GM21423 (cell line): Measurements from ENCODE around the gene PLP1.
"Not testable (repeated sequence)": the region's sequence is repeated elsewhere in the genome, so short reads cannot be mapped to it uniquely, and the experiment has no call there.

Experiments
- ATAC-seq: cut with Tn5 transposase; IDR thresholded peaks from one replicate; pipeline ENCODE4 v1.9.1; 2021; ENCODE audit warnings: mild to moderate bottlenecking, moderate library complexity; ENCODE audit not compliant: unreplicated experiment

The PLP1 gene, protein sequence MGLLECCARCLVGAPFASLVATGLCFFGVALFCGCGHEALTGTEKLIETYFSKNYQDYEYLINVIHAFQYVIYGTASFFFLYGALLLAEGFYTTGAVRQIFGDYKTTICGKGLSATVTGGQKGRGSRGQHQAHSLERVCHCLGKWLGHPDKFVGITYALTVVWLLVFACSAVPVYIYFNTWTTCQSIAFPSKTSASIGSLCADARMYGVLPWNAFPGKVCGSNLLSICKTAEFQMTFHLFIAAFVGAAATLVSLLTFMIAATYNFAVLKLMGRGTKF

DNA sequence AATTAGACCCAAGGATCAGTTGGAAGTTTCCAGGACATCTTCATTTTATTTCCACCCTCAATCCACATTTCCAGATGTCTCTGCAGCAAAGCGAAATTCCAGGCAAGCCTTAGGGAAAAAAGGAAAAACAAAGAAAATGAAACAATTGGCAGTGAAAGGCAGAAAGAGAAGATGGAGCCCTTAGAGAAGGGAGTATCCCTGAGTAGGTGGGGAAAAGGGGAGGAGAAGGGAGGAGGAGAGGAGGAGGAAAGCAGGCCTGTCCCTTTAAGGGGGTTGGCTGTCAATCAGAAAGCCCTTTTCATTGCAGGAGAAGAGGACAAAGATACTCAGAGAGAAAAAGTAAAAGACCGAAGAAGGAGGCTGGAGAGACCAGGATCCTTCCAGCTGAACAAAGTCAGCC lies at the start of gene PLP1:
PLP1 (plus strand) TSS at position 295 of the 400 bp plus-strand sequence. CDS start 156 bp downstream, outside the sequence.
- no peak for ATAC-seq

DNA sequence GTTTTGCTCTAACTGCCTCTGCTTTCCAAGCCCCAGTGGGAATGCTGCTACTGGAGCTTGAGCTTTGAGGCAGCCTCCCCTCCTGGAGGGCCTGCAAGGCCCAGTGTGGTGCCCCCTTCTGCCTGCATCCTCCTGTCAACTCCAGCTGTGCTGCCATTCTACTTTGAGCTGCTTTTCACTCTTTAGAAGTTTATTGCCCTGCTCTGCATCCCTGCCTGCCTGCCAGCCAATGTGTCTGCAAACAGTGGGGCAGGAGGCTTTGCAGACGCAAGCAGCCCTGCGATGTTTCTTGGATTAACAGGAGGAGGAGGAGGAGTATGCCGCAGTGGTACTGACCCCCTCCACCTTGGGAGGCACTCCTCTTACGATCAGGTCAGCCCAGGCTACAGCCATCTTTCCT lies 49.5 kb upstream of the PLP1 start:
- ATAC-seq = no peak

DNA sequence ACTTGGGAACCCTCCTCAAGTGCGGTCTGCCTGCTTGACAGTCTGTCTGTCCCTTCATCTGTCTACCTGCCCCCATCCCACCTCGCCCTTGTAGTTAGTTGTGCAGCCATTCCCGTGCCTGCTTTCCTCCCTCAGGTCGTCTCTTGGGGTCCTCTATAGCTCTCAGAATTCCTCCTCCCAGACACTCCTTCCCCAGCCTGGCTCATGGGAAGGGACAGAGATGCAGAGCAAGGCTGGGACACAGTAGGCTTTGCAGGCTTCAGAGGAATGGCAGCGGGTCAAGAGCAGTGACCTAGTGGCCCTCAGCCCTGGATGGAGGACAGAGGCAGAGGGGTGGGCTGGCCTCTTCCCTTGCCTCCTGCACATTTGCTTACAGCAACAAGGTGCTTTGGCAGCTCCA lies 47.6 kb upstream of the PLP1 start:
- no peak for ATAC-seq

DNA sequence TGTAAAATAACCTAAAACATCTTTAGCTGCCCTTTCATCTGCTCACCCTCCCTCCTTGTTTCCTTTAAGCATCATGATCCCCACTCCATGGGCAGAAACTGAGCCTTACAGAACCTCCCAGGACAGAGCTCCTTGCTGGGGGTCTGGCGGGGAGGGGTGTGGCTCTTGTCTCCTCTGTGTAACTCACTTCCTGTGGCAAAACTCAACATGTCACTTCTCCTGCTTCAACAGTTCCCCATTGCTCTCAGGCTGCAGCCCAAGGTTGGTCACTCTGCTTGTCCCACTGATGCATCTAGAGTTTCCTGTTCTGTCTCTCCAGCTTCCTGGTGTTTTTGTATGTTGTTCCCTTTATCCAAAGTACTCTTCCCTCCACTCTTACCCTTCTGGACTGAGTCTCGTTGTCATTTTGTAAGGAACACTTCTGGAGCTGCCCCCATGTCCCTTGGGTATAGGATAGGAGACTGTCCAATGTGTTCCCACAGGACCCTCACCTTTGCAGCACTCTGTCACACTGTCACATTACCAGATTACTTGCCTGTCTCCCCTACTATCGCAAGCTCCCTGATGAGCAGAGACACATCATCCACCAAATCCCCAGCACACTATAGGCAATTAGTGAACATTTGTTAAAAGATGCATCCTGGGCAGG lies 46.4 kb upstream of the PLP1 start:
- no peak for ATAC-seq

DNA sequence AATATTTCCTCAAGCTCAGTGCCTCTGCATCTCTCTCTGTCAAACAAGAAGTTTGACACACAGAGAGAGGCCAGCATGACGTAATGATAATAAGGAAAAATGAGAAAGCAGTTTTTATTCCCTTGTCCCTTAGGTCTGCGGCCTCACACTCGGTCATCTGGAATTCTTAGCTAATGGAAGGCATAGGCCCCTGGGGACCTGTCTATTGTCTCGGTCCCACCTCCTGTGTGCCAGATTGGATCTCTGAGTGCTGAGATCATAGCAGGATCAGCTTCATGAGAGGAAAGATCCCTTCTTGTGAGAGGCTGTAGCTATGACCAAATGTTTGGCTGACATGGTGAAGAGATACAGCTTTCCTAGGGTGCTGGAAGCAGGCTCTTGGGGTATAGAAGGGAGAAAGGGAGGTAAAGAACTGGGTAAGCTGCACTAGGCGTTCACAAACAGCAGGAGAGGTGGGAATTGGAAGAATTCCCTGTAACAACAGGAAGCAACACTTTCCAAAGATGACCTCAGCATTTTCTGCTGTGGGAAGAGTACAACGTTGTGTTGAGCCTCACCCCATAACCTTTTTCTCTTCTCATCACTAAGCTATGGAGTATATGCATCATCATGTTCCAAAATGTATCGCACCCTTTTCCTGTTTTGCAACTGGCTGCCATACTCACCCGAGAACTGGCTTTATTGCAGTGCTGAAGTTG lies 45.7 kb upstream of the PLP1 start:
- ATAC-seq = no peak

DNA sequence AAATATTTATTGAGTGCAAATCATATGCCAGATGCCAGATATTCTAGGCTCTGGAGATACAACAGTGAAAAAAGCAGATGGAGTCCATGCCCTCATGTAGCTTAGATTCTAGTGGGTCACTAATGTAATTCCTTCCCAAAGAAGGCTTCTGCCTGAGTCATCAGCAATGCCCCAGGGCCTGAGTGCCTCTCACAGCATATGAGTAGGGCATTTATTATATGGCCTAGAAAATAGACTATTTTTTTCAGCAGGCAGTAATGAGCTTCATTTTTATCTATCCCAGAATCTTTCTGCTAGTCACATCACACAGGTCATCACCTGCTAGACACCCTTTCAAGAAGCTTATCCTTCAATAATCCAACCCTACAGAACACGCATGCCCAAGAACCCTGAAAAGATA lies 43.6 kb upstream of the PLP1 start:
- ATAC-seq = no peak

DNA sequence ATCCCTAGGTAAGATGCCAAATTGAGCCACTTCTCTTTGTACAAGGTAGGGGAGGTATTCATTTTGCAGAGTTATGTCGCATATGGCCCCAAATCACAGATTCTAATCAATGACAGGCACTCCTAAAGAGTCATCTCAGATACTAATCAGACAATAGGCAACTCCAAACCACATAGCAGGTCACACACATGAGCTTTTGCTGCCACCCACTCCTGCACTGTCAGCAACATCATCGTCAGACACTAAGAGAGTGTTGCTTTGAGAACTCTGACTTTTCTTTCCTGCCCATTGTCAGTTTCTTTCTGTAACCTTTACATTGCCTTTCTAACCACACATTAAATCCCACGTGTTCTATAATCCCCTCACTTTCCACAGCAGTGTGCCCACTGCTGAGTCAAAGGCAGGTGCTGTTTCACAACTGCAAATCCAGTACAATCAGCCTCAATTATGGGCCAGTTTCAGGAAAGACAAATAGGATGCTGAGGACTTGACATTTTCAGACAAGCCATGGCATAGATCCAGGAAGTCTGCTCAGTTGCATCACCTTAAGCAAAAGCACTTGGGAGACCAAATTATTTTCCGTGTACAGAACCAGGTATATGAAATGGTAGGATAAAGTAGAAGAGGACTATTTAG lies 42.4 kb upstream of the PLP1 start:
- no peak for ATAC-seq

DNA sequence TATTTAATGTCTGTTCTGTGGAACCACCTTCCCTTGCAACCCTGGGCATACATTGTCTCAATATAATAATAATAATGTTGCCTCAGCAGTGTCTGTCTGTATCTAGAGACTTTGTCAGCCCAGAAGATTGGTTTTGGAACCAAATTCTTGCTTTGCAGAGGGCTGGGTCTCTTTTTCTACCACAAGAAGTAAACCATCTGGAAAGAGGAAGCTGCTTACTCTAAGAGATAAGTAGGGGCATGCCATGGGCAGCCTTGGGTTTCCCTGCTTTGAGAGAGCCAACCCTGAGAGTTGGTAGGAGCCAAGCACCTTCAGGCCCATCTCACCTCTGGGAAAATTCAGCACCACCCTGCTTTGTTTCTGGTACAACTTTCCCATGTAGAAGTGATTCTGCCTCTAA lies 38.9 kb upstream of the PLP1 start:
- no peak for ATAC-seq

DNA sequence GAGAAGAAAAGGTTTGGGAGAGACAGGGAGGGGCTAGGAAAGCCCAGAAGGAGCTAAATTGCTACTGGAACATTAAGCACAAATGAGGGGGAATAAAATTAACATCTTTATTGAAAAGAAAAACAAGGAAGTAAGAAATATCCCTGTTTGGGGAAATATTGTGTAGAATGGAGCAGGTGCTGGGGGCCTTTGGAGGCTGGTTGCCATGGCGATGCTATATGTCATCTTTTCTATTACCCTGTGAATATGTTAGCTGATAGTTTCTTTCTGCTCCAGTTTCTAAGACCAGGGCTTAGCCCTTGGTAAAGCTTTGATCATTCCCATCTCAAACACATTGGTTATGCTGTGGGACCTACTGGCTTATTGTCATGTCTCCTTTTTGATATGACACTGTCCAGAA lies 37.2 kb upstream of the PLP1 start:
- no peak for ATAC-seq

DNA sequence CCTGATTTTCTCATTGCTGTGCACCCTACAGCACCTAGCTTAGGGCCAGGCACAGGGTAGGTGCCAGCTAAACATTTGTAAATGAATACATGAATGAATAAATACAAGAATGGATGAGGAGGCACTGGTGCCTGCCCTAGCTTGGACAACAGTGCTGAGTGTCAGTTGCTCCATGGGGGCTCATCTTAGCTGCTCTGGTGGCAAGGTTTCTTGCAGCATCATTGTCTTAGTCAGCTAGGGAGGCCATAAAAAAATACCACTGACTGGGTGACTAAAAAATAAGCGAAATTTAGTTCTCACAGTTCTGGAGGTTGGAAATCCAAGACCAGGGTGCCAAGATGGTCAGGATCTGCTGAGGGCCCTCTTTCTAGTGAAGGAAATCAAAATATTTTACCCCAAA lies 34.8 kb upstream of the PLP1 start:
- ATAC-seq = no peak

DNA sequence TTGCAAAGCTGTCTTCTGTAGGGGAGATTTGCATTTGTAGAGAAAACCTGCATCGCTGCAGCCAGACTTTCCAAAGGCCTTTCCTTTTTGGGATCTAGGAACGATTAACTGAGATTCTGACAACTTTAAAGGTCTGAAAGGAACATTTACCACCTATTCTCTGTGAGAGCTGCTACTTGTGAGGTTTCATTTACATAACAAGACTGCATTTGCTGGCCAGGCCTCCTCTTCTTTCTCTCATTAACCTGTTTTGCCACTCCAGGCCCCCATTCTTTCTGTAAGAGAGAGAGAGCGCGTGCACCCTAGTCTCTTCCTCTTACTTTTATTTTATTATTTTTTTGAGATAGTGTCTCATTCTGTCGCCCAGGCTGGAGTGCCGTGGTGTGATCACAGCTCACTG lies 34.3 kb upstream of the PLP1 start:
- no peak for ATAC-seq

DNA sequence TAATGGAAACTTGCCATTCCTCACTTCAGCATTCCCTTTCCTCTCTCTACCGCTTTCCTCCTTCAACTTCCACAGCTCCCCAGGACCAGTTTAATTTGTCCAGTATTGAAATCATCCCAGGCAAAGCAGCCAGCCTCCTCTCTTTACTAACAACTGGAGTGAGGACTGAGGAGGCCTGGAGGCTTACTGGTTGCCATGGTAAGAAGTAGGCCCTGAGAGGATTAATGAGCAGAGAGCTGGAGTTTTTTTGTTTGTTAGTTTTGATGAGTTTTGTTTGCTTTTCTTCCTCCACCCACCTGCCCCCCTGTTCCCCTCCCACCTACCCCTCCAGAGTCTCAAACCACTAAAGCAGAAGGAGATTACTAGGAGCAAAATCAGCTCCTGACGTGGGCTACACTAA lies 29.5 kb upstream of the PLP1 start:
- ATAC-seq = no peak

DNA sequence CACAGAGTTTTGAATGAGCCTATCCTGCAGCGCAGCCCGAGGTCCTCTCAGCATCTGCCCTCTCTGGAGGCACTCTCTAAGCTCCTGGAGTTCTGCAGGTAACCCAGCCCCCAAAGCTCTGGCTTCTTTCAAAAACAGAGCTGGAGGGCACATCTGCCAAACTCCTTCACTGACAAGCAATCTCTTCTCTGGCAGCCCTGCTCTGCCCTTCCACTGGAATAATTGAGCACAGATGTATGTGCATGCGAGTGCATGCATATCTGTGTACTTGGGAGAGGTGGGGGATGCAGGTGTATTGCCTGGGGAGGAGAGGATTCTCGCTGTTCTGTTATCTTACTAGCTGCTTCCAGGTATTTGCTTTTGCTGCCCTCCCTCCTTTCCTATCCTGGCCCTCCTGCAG lies 22.2 kb upstream of the PLP1 start:
- no peak for ATAC-seq

DNA sequence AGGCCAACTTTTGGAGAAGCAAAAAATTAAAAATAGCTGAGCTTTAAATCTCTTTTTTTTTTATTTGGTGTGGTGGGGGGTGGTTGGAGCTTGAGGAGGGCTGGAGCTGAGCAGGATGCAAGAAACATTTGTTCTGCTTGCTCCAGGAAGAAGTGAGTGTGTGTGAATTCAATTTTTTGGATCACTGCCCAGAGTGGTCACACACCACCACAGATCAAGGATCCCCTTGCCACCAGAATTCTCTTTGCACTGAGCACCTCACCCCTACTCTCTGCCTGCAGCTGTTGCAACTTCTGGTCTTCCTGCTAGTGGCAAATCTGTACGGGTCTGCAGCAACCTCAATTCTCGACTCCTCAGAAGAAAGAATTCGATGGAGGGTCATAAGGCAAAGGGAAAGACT lies 19.9 kb upstream of the PLP1 start:
- no peak for ATAC-seq

DNA sequence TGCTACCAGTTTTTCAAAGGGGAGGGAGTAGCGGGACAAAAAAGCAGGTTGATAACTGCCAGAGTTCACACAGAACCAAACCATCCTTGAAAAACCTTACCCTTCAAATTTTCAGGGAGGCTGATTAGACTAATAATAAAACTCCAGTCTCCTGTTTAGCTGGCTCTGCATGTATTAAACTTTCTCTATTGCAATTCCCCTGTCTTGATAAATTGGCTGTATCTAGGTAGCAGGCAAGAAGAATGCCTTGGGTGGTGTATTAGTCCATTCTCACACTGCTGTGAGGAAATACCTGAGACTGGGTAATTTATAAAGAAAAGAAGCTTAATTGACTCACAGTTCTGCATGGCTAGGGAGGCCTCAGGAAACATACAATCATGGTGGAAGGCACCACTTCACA lies 18.1 kb upstream of the PLP1 start:
- no peak for ATAC-seq

DNA sequence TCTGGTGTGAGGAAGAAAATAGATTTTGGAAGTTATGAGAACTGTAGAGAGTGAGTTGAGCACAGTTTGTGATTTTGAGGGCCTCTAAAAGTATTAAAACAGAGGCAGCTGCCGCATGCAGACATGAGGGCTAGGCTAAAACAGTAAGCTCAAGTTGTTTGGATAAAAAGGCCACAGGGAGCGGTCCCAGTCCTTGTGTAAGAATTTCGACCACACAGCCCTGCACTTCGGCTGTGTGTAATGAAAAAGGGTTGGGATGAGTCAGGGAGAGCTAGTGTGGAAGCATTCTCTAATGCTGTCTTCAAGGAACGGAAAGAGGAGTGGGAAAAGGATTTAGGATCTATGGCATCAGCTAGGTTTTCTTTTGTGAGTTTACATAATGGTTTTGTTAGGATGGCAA lies 13.1 kb upstream of the PLP1 start:
- ATAC-seq = not testable (repeated sequence)

DNA sequence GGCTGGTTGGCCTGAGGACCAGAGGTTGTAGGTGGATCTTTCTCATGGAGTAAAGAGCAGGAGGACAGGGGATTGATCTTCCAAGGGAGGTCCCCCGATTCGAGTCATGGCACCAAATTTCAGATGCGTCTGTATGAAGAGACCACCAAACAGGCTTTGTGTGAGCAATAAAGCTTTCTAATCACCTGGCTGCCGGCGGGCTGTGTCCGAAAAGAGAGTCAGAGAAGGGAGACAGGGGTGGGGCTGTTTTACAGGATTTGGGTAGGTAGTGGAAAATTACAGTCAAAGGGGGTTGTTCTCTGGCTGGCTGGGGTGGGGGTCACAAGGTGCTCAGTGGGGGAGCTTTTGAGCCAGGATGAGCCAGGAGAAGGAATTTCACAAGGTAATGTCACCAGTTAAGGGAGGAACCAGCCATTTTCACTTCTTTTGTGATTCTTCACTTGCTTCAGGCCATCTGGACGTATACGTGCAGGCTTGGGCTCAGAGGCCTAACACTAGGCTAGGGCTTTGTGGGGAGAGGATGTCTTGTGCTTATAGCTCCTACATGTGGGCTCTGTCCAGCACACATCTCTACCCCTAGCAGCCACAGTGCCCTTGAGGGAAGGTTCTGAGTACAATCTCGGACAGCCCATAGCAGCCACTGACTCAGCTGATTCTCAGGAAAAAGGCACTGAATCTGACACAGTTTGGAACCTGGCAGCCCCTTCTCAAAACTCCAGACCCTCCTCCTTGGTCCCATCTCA lies 9.7 kb upstream of the PLP1 start:
- not testable (repeated sequence) for ATAC-seq

DNA sequence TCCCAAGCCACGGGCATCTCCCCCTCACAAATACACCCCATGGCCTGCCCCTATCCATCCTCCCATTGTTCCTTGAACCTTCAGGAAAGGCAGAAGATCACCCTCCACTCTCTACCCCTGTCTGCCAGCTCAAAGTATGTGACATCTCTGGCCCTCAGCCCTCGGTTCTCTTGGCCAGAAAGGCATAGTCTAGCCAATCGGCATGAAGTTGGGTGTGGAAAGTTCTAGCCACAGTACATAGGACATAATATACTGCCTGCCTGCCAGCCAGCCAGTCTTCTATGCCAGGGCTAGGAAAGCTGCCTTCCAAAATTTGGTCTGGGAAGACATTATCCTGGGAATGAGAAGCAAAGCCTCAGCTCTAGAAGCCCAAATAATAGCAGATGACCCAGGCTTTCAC lies 3.2 kb upstream of the PLP1 start:
- no peak for ATAC-seq

DNA sequence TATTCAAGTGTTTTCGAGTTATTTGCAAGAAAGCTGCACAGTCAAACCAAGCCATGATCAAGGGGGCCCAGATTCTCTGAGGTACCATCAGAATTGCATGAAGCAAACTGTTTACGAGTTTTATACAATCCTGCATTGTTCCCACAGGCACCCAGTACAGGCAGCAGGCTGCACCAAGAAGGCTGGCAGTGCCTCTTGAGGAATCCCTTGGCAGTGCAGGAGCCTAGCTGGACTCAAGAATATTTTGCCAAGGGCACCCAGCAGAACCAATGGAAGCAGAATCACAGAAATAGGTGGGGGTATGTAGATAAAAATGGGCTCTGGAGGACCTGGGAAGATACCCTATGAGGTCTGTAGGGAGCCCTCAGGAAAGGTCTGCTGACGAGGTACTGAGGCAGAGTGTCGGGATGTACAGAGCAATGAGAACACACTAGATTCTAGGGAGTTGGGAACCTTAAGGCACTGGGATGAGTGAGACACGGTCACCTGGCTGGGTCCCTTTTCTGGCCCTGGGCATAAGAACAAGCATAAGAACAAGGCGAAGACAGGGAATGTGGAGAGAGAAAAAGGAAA lies 2.5 kb upstream of the PLP1 start:
- no peak for ATAC-seq

DNA sequence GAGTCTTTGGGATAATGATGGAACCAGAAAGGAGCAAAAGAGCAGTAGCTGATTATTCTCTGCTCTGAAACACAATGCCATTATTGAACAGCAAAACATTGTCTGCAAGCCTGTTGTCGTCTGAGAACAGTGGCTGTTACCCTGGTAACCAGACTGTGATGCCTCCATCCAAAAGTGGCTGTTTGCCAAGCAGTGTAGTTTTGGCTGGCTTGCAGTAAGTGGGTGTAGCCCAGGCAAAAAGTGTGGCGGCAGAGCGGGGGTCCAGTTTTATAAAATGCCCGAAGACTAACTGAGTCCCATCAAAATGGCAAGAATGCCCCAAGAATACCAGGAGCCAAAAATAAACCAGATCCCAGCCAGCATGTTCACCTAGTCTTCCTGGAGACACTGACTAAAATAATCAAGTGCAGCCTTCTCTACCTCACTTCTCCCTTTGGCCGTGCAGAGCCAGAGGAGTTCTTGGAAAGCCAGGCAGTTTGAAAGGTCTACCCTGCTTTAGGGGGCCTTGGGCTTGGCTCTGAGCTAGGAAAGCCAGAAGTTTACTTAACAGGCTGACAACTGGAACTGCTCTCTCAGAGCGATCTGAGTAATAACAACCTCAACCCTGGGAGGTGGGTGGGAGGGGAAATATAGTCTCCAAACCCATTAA lies 2.6 kb downstream of the PLP1 start:
- ATAC-seq = no peak
